NCI-H82 treated with DMSO at 0.1 percent for 48 hours (cell line): ENCODE measurements around the gene CPXM2.

Experiments
- DNase-seq: peaks from one replicate; lab custom pipeline; 2025; ENCODE audit not compliant: unreplicated experiment; lab: John Stamatoyannopoulos, UW

CPXM2 gene

DNA sequence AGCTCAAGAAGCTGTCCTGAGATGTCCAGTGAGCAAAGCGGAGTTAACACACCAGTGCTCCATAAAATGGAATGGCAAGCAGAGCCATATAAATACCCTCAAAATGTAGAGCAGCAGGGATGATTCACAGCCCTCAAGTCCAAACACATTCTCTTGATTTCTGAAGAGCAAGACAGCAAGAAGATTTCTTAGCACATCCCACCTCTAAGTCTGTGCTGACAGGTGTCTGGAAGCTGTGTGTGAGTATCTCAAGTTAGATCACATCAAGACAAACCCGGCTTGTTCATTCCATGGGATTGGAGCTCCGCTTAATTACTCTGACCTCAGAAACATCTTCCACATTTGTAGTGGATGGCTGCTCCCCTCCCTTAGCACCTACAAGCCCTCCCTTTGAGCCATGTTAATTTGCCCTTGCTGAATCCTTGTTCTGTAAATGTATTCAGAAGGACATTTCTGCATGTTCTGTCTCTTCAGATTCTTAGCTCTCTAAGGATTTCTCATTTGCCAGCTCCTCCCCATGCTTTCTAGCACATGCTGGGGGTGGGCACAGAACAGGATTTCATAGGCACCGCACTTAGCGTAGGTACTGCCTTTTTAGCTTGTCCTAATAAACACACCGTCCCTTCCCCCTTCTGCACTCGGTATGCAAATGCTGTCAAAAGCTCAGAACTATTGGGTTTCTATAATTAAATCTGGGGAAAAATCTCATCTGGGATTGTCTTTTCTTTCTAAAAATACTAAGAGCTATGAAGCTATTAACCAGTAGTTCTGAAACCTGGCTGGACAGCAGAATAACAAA is 112.7 kb downstream of the CPXM2 start:
- DNase-seq, result no peak

DNA sequence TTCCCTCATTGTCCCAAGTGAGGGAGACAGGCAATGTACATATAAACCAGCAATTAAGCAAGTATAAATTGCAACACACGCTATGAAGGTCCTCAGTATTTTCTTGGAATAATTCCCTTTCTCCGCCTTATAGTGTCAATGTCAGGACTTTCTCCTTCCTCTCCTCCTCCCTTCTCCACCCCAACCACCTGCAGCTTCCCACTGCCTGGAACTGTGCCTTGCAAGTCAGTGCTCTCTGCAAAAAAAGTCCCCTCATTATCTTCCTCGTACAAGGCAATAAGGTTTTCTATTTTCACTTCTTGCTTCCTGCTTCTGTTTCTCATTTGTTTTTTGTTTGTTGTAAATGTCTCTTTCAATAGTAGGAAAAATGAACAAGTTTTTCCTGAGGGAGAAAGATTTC is 113.7 kb downstream of the CPXM2 start:
- DNase-seq, result no peak

- no peak for DNase-seq
Observed at GRCh38 chr10:123774132-123774742, 117.4 kb downstream of the CPXM2 start.

GRCh38 chr10:123772645-123773508 is 118.7 kb downstream of the CPXM2 start:
- DNase-seq, result no peak

DNA sequence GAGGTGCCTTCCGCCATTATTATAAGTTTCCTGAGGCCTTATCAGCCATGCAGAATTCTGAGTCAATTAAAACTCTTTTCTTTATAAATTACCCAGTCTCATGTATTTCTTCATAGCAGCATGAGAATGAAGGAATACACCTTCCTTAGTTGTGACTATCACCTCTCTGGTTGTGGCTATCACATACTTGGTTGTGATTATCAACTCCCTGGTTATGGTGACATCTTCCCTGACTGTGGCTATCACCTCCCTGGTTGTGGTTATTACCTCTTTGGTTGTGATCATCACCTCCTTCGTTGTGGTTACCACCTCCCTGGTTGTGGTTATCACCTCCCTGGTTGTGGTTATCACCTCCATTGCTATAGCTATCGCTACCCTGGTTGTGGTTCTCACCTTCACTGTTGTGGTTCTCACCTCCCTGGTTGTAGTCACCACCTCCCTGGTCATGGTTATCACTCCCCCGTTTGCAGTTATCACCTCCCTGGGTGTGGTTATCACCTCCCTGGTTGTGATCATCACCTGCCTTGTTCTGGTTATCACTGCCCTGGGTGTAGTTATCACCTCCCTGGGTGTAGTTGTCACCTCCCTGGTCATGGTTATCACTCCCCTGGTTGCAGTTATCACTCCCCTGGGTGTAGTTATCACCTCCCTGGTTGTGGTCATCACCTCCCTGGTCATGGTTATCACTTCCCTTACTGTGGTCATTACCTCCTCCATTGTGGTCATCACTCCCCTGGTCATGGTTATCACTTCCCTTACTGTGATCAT is 119.5 kb downstream of the CPXM2 start:
- no peak for DNase-seq

DNA sequence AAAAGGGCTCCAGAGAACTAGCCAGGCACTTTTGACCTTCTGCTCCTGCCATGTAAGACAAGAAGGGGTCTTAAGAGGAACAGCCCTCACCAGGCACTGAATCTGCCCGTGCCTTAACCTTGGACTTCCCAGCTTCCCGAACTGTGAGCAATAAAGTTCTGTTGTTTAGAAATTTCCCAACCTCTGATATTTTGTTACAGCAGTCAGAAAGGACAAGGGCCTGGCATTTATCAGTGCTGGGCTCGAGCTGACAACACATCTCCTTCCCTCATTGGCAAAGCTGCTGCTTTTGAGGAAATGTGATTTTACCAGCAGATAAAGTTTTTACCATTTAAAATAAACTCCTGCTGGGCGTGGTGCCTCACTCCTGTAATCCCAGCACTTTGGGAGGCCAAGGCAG is 122.0 kb downstream of the CPXM2 start:
- no peak for DNase-seq

DNA sequence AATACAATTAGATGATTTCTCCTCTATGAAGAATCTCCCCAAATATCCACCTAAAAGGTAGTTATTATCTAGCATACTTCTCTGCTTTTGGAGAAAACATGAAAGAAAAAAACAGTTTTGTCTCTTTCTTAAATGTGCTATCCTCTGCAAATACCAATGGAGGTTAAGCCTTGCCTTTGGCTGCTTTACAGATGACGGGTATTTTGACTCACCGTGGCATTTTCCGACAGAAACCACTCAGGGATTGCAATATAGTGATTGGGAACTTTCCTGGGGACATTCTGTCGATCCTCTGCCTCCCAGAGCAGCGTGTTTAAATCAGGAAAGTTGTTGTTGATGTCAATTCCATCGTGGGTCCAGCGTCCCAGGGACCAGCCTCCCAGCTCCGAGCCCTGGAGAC is 124.8 kb downstream of the CPXM2 start:
- no peak for DNase-seq

DNA sequence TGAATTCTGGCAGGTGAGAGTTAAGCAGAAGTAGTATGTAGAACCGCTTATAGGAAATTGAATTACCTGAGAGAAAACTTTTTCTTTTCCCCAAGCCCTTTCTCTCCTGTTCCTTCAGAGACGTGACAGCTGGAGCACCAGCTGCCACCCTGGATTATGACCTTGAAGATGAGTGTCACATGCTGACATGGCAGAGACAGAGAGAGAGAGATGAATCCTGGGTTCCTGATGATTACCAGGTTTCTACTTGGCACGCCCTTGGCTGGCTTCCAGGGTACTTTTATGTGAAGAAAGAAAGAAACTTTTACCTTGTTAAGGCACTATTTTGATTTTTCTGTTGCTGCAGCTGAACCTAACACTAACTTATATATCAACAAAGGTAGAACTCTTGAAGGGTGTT is 125.6 kb downstream of the CPXM2 start:
- DNase-seq, result peak; percentile 76

DNA sequence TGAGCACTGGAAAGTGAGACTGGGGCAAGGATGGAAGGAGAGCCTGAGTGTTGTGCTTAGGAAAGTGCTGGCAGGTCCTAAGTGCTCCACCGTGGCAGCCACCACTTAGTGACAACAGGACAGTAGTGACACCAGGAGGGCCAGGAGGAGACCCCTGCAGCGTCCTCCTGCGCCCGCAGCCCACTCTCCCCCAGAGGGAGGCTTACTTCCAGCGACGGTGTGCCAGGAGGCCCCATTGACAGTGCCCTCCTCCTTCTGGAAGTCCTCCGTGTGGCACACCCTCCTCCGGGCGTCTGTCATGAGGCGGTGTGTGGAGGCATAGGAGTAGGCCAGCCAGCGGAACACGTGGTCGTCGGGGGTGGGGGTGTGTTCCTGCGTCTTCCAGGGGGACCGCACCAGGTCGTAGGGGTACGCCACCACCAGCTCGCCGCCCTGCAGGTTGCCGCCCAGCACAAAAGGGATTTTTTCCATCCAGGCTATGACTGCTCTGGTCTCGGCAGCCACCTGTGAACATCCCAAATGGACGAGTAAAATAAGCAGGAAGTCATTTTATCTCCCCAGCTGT is 129.9 kb downstream of the CPXM2 start:
- DNase-seq, result no peak

DNA sequence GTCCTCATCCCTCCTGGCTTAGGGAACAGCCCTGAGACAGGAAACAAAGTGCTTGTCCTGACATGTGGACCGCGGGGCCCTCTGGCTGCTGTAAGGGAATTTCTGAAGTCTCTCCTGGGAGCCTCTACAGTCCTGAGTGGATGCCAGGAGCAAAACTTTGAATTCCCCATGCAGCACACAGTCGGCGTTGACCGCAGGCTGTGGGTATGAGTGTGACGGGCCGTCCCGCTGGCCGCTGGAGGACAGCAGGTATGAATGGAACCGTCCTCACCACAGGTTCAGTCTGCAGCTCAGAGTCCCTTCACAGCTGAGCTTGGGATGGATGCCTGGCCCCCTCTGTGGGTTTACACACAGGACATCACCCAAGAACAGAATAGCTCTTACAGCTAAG is 130.6 kb downstream of the CPXM2 start:
- no peak for DNase-seq

DNA sequence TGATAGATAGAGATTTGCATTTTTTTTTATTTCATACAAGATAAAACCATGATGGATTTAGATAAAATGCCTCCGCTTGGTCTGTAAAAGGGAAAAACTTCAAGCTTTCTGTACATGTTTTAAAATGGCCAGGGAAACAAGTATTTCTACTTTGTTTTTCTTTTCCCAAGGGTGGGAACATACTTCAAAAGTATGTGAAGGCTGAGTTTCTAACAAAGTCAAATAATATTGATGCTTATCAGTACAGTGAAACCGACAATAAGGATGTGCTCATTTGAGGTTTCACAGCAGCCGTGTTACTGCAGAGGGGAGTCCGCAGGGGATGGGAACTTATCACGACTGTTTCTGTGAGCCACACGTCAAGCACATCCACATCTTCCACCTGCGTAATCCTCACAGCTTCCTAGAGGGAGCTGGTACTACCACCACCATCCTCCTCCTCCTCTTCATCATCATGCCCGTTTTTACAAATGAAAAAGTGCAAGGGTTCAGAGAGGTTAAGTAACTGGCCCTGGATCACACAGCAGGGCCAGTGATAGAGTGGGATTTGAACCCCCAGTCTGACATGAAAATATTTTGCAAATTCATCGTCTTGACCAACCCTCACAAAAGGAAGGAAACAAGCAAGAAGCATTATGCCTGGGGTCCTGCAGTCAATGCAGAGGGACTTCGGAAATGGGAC is 131.1 kb downstream of the CPXM2 start:
- DNase-seq, result no peak

DNA sequence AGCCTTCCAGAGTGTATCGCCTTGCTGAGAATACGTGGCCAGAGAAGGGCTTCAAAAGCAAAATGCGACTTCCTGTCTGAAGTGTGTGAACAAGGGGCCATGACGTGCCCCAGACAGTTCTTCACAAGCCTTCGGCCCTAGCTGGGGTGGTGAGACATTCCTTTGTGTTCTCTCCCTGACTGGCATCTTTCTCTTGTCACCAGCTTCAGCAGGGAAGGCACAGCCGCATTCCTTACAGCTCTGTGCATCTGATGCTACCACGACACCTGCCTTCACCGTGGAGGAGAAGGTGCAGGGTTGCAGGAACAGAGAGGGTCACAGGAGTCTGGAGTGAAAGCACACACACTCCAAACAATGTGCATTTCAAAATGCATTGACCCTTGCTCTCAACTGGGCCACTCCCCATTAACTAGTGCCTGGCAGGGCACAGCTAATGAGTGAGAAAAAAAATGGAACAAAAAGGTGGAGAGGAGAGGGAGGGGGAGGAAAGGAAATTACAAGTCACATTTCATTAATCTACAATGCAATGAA is 132.0 kb downstream of the CPXM2 start:
- no peak for DNase-seq

- no peak for DNase-seq
Observed at GRCh38 chr10:123759041-123759440, 132.6 kb downstream of the CPXM2 start.

- no peak for DNase-seq
Observed at GRCh38 chr10:123757853-123758252, 133.8 kb downstream of the CPXM2 start.

DNA sequence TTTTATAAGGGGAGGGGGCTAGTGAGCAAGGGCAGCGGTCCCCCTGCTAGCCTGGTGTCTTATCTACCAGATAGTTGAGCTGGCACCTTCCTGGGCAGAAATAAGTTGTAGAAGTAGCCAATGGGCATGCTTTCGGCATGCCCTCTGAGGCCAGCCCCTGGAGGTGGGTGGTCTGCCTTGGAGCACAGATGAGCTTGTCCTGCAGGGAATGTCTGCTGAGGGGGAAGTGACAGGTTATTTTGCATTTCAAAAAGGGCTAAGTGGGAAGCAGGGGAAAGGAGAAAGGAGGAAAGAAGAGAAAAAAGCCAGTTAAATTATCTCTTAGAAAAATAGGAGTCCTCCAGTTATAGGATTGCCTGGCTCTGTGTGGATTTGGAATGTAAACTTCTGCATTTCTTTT is 136.5 kb downstream of the CPXM2 start:
- DNase-seq, result no peak

DNA sequence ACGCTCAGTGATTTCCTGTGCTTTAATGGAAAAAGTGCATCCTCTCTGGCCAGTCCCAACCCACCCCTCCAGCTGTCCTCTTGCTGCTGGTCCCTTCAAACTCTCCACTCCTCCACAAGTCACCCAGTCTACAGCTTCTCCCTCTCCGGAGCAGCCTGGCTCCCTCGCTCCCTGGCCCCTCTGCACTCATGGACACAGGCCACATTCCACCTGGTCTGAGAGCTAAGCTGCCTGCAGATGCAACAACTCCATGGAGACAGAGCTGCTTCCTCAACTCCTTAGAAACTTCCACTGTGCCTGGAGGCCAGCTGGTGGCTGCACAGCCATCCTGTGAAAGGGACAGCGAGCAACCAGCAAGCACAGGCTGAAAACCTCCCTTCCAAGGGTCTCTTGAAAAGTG is 137.5 kb downstream of the CPXM2 start:
- DNase-seq, result no peak

GRCh38 chr10:123751342-123752134 is 140.1 kb downstream of the CPXM2 start:
- DNase-seq, result no peak

DNA sequence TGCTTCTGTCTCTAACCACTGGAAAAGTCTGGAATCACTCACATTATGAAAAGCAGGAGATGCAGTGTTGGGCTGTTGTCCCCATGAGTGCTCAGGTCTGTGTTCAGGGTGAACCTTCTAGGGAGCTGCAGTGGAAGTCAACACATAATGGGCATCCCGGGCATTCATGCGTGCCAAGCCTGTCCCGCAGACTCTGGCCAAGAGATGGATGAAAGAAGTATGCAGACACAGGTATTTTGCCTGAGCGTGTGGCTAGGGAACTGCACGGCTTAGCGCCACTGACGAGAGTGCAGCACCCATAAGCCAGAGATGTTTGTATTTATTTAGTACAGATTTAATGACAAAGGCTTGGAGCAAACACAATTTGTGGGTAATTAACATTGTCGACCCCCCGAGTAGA is 140.7 kb downstream of the CPXM2 start:
- no peak for DNase-seq

GRCh38 chr10:123748711-123749110 is 142.9 kb downstream of the CPXM2 start:
- DNase-seq, result no peak
